ENCODE measurements around the gene RNF223. TPM values are rescaled to one million over a fixed set of nuclear protein-coding genes. Genes with fewer than 3 reads are reported as not detected.
A peak's percentile ranks its signal among the peaks of the same experiment; 100 is the strongest.

The RNF223 gene
- total RNA-seq (2014; rRNA removed) = 147 and 171 TPM in 2 replicates
- percentile 73 among the genes with signal in this experiment for Bru-seq, nascent RNA
- BruChase-seq, experiment 1, labeled RNA remaining after a 6-hour chase = percentile 79 among the genes with signal in this experiment
- BruChase-seq, experiment 2, labeled RNA remaining after a 2-hour chase = percentile 82 among the genes with signal in this experiment
- long read RNA-seq, transcript RNF223-201 (2 exons, 1,902 nt) = major isoform, 5 of 10 reads
- long read RNA-seq, partial matches to known transcripts = 5 of 10 reads
- long read RNA-seq, other reads (novel, unspliced or antisense) = 0 of 10 reads

DNA sequence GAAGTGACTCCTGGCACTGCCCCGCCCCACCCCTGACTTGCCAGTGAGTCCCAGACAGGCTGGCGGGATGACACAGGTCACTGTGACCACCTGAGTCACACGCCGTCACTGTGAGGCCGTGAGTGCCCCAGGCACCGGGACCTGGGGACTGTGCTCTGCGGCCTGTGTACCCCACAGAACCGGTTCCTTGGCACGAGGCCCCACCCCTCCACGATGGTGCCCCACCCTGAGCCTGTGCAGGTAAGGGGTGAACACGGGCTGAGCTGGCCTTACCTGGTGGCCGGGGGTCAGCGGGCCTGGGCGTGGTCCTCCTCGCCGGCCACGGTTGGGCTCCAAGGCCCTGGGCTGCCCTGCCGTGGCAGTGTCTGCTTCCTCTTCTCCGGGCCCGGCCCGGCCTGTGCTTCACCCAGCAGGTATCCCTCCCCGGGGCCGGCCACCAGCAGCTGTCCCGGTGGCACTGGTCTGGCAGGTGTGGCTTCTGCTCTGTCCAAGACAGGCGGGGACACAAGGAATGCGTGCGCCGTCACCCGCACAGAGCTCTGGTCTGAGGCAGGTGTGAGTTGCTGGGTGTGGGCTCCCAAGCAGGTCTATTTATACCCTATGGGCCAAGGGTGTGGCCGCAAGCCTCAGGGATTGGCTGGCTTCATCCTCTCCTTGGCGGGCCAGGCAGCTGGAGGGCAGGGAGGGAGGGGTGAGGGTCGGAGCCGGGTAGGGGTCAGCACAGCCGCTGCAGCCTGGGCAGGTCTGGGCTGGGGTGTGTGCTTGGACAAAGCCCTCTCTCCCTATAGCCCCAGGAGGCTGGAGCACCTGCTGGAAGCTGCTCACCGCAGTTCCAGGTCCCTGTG, at the start of gene RNF223:
Gene RNF223, minus strand, starts transcription at position 564 of the 845 bp plus-strand sequence. CDS start 1,740 bp downstream, outside the sequence.
- no peaks in the 10 kb centered on the region for H3K27me3 ChIP-seq (ENCODE audit: low read length)
- DNase-seq (peak; percentile 98), ATAC-seq (peak; percentile 56)
- peak within 1 kb of the TSS; percentile 93 for H3K4me2 ChIP-seq (ENCODE audit: low read length)
- H3K4me3 ChIP-seq (ENCODE audit: low read length) = peak within 1 kb of the TSS; percentile 74
- H3K9me2 ChIP-seq (replicated peaks; ENCODE audit: low read length) = no peaks in the 10 kb centered on the region
- TF ChIP-seq EZH2 (IDR thresholded peaks at IDR 0.05; ENCODE audit: low read length, unreplicated experiment) (no peak), EZH2phosphoT487 (IDR thresholded peaks at IDR 0.05; ENCODE audit: borderline replicate concordance, low read length) (peak; percentile 88), CTCF (conservative IDR thresholded peaks at IDR 0.05; ENCODE audit: low read depth, low read length) (no peak)
- peaks cover 26% of the 10 kb centered on the region for H3K79me2 ChIP-seq (ENCODE audit: low read length)
- ChIA-PET CTCF (interaction anchor here (0.9 to 1.0 kb wide), 2 partner anchors 91 to 218 kb away, joined by 3 read pairs; no protein-coding TSS in a partner anchor), POLR2A (ENCODE audit: unreplicated experiment) (interaction anchor here (0.6 kb wide), 1 partner anchor 93 kb away, joined by 3 read pairs; no protein-coding TSS in a partner anchor)
- no peaks in the 10 kb centered on the region for H3F3A ChIP-seq (ENCODE audit: low read length, unreplicated experiment)
- no peaks in the 10 kb centered on the region; the same call in 1 of the 2 replicates for H3K36me3 ChIP-seq (ENCODE audit: low read depth, low read length)
- peaks cover 18% of the 10 kb centered on the region for H4K20me1 ChIP-seq (ENCODE audit: low read length)
- BruUV-seq (replicated peaks) = TSS peak; percentile 52
- H3K27ac ChIP-seq (ENCODE audit: low read length) = peak within 1 kb of the TSS; percentile 90
- H3K4me1 ChIP-seq (ENCODE audit: insufficient read depth, low read length) = peaks cover 40% of the 10 kb centered on the region
- no peak within 1 kb of the TSS for H2AFZ ChIP-seq (ENCODE audit: low read length)
- intact Hi-C loops (cut with micrococcal nuclease) = no loop called here
- H3K9ac ChIP-seq (ENCODE audit: low read length) = peak within 1 kb of the TSS; percentile 73
- H3K9me3 ChIP-seq (ENCODE audit: low read length) = no peaks in the 10 kb centered on the region

DNA sequence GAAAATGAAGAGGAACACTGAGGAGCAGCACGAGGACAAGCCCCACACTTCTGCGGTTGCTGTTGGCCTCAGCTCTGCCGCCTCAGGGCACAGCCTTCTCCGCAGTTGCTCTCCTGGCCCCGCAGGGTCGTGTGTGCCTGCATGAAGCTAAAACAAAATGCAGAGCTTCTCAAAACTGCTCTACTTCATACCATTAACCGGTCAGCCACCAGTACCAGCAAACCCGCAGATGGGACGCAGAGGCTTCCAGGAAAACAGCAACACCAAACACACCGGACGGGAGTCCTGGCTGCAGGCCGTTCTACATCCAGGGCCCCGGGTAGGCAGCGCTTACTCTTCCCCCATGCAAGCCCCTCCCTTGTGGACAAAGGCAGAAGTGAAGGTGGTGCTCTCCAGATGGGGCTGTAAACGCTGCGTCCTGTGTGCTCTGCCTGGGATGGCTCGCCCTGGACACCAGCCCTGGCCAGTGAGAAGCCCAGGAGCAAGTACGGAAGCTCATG, 48.9 kb upstream of the RNF223 start:
- H3K9ac ChIP-seq (ENCODE audit: low read length) = no peak overlapping the region
- no peaks in the 10 kb centered on the region for H3K36me3 ChIP-seq (ENCODE audit: low read depth, low read length)
- no peaks in the 10 kb centered on the region for H4K20me1 ChIP-seq (ENCODE audit: low read length)
- peak overlapping the region; percentile 100; the same call in 1 of the 2 replicates for H2AFZ ChIP-seq (ENCODE audit: low read length)
- H3K4me2 ChIP-seq (ENCODE audit: low read length) = peak overlapping the region; percentile 99
- TF ChIP-seq CTCF (conservative IDR thresholded peaks at IDR 0.05; ENCODE audit: low read depth, low read length) = peak; percentile 19; the same call in 1 of the 2 replicates
- TF ChIP-seq EZH2 (IDR thresholded peaks at IDR 0.05; ENCODE audit: low read length, unreplicated experiment) = no peak
- no peak for TF ChIP-seq EZH2phosphoT487 (IDR thresholded peaks at IDR 0.05; ENCODE audit: borderline replicate concordance, low read length)
- H3K27me3 ChIP-seq (ENCODE audit: low read length) = no peaks in the 10 kb centered on the region
- POLR2A ChIA-PET (ENCODE audit: unreplicated experiment) = no interaction called here
- peaks cover 25% of the 10 kb centered on the region for H3K4me1 ChIP-seq (ENCODE audit: insufficient read depth, low read length)
- DNase-seq = peak; percentile 46
- H3K4me3 ChIP-seq (ENCODE audit: low read length) = no peak overlapping the region
- no TSS peak for BruUV-seq (replicated peaks)
- H3K27ac ChIP-seq (ENCODE audit: low read length) = no peak overlapping the region
- intact Hi-C loops (cut with micrococcal nuclease) = loop anchor here (1.0 to 2.0 kb wide), 4 partner anchors 42 to 170 kb away; no protein-coding TSS in a partner anchor
- H3K9me2 ChIP-seq (replicated peaks; ENCODE audit: low read length) = no peaks in the 10 kb centered on the region
- CTCF ChIA-PET = interaction anchor here (0.6 to 2.1 kb wide), 7 partner anchors 42 to 168 kb away, joined by 3 to 26 read pairs (median 8); partner anchors contain the start of genes B3GALT6 and SDF4
- no peaks in the 10 kb centered on the region for H3K79me2 ChIP-seq (ENCODE audit: low read length)
- H3K9me3 ChIP-seq (ENCODE audit: low read length) = no peaks in the 10 kb centered on the region
- no peaks in the 10 kb centered on the region for H3F3A ChIP-seq (ENCODE audit: low read length, unreplicated experiment)
- ATAC-seq = peak; percentile 6; the same call in 1 of the 2 replicates
